ENCODE measurements around the gene MS4A8. TPM values are rescaled to one million over a fixed set of nuclear protein-coding genes. Genes with fewer than 3 reads are reported as not detected.

MS4A8 gene
- total RNA-seq, 6 donors from 2014 or later = 3.7 to 82.9 (median 15.5) TPM; not detected in 1

GRCh38 chr11:60719391-60719790 lies 20.0 kb downstream of the MS4A8 start:
- no peak for TF ChIP-seq POLR2A (IDR thresholded peaks at IDR 0.05)
- TF ChIP-seq EP300 (IDR thresholded peaks at IDR 0.05) = no peak
- no peak for TF ChIP-seq POLR2AphosphoS5 (IDR thresholded peaks at IDR 0.05)
- no peak for TF ChIP-seq CTCF (IDR thresholded peaks at IDR 0.05)
- ATAC-seq (ENCODE audit: low FRiP score in 2 of 2) (no peak), DNase-seq (no peak)
- Histone ChIP-seq H3K27ac (no peak overlapping the region), H3K36me3 (no peaks in the 10 kb centered on the region), H3K4me1 (no peaks in the 10 kb centered on the region), H3K9me3 (peaks cover 0 to 8% (median 0%) of the 10 kb centered on the region in 4 donors), H3K27me3 (no peaks in the 10 kb centered on the region), H3K4me3 (no peak overlapping the region)
- WGBS, 2 donors = 82 to 84% methylated on average over 4 of the region's 4 CpGs

GRCh38 chr11:60720460-60720859 lies 21.0 kb downstream of the MS4A8 start:
- no peak for DNase-seq
- no peaks in the 10 kb centered on the region for H3K27me3 ChIP-seq
- no peaks in the 10 kb centered on the region for H3K36me3 ChIP-seq
- no peak overlapping the region for H3K4me3 ChIP-seq
- no peaks in the 10 kb centered on the region for H3K4me1 ChIP-seq
- H3K9me3 ChIP-seq = peaks cover 0 to 8% (median 0%) of the 10 kb centered on the region in 4 donors
- 86 to 87% methylated on average over 6 of the region's 6 CpGs for WGBS, 2 donors
- H3K27ac ChIP-seq = no peak overlapping the region
- TF ChIP-seq POLR2AphosphoS5 (IDR thresholded peaks at IDR 0.05) = no peak
- no peak for TF ChIP-seq CTCF (IDR thresholded peaks at IDR 0.05)
- no peak for TF ChIP-seq POLR2A (IDR thresholded peaks at IDR 0.05)
- no peak for TF ChIP-seq EP300 (IDR thresholded peaks at IDR 0.05)
- no peak for ATAC-seq (ENCODE audit: low FRiP score in 2 of 2)

DNA sequence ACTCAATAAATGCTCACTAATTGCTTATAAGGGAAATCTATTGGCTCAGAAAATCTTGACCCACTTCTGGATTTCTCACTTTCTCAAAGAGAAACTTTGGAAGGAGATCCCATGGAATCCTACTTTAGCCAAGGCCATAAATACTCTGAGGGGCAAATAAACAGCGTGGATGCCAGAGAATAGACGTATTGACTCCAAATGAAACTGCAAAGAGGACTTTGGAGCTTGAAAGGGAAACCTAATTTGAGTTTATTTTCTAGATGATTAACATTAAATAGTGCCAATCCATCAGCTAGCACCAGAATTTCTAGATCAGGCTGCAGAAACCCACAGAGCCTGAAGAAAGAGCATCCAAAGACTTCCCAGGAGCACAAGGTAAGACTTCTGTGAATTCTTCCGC lies 25.0 kb downstream of the MS4A8 start, which contains the start of gene MS4A18:
Gene MS4A18 (plus strand): TSS at position 301 of the 400 bp plus-strand sequence.
- WGBS, 2 donors = 89 to 91% methylated on average over 3 of the region's 3 CpGs
- H3K4me1 ChIP-seq = no peaks in the 10 kb centered on the region
- H3K27ac ChIP-seq = no peak within 1 kb of the TSS
- H3K36me3 ChIP-seq = no peaks in the 10 kb centered on the region
- H3K4me3 ChIP-seq = no peak within 1 kb of the TSS
- ATAC-seq (ENCODE audit: low FRiP score in 2 of 2) (no peak), DNase-seq (no peak)
- no peaks in the 10 kb centered on the region for H3K27me3 ChIP-seq
- H3K9me3 ChIP-seq = no peaks in the 10 kb centered on the region
- TF ChIP-seq EP300 (IDR thresholded peaks at IDR 0.05) (no peak), POLR2A (IDR thresholded peaks at IDR 0.05) (no peak), CTCF (IDR thresholded peaks at IDR 0.05) (no peak), POLR2AphosphoS5 (IDR thresholded peaks at IDR 0.05) (no peak)

DNA sequence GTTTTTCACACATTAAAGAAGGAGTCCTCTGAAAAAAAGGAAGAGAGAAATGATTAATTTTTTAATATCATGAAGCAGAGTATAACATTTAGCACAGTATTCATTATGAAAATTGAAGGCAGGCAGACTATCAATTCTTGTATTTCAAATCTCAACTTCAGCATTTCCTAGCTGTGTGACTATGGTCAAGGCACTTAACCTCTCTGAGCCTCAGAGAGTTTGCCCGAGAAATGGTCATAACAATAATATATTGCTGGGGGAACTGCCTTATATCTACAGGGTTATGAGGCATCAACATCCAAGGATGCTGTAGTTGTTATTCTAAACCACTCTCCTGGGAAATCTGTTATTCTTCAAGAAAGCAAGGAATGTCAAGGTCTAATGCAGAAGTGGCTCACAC lies 26.2 kb downstream of the MS4A8 start:
- H3K4me3 ChIP-seq = no peak overlapping the region
- TF ChIP-seq POLR2AphosphoS5 (IDR thresholded peaks at IDR 0.05) = no peak
- no peak for TF ChIP-seq POLR2A (IDR thresholded peaks at IDR 0.05)
- no peak for TF ChIP-seq CTCF (IDR thresholded peaks at IDR 0.05)
- no peak for TF ChIP-seq EP300 (IDR thresholded peaks at IDR 0.05)
- no peak overlapping the region for H3K27ac ChIP-seq
- no peaks in the 10 kb centered on the region for H3K27me3 ChIP-seq
- DNase-seq (no peak), ATAC-seq (ENCODE audit: low FRiP score in 2 of 2) (no peak)
- no peaks in the 10 kb centered on the region for H3K36me3 ChIP-seq
- no peaks in the 10 kb centered on the region for H3K9me3 ChIP-seq
- H3K4me1 ChIP-seq = no peaks in the 10 kb centered on the region
- WGBS, 2 donors = 82 to 96% methylated on average over 1 of the region's 1 CpG

DNA sequence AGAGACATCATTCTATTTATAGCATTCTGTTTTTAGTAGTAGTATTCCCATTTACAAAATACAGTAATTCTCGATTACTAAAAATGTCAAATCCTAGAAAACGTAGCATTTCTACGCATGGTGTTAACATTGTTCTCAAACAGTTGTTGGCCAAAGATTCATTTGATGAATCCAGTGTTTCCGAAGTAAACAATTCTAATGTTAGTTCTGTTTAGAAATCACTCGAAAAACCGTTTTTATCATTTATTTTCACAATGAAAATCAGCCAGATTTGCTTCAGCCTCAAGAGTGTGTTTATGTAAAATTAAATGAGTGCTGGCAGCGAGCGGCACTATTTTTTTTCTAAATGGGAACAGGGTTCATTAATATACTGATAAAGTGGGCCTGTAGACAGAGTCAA lies 32.2 kb downstream of the MS4A8 start:
- TF ChIP-seq CTCF (IDR thresholded peaks at IDR 0.05) (no peak), POLR2AphosphoS5 (IDR thresholded peaks at IDR 0.05) (no peak), POLR2A (IDR thresholded peaks at IDR 0.05) (no peak), EP300 (IDR thresholded peaks at IDR 0.05) (no peak)
- Histone ChIP-seq H3K9me3 (no peaks in the 10 kb centered on the region), H3K4me1 (no peaks in the 10 kb centered on the region), H3K27ac (no peak overlapping the region), H3K4me3 (no peak overlapping the region), H3K36me3 (no peaks in the 10 kb centered on the region), H3K27me3 (no peaks in the 10 kb centered on the region)
- WGBS, 2 donors = 67 to 80% methylated on average over 8 of the region's 8 CpGs
- ATAC-seq (ENCODE audit: low FRiP score in 2 of 2) (no peak), DNase-seq (no peak)
